ENCODE results near the gene LTBP3.

LTBP3 gene

DNA sequence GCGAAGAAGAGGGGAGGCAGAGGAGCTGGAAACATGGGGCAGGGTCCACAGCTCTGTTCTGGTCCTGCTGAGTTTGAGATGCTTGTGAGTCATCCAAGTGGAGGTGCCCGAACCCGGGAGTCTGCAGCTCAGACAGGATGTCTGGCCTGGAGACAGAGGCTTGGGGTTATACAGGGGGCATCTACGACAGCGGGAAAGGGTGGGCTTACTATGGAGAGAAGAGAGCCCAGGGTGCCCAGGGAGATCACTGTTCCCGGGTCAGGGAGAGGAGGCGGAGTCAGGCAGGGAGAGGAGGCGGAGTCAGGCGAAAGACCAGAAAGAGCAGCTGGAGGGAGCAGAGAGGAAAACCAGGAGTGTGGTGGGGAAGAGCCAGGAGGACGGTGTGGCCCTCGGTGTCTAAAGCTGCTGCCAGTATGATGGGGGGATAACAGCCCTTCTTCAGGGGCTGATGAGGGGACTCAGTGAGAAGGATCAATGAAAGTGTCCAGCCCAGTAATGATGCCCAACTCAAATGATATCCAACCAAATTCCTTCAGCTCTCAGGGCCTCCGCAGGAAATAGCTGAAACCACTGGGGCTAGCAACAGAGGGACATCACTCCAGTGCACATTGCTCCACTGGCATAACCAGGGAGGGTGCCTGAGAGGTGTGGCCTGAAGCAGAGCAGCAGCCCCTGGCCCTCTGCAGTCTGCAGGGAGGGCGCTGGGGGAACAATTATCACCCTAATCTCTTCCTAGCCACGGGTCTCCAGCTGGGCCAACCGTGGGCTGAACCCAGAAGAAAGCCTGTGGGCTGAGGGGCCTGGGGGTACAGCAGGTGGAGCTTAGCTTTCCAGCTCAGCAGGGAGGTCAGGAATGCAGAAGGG, 2.6 kb upstream of the LTBP3 start (continued):
- TF ChIP-seq, protein P1, sequence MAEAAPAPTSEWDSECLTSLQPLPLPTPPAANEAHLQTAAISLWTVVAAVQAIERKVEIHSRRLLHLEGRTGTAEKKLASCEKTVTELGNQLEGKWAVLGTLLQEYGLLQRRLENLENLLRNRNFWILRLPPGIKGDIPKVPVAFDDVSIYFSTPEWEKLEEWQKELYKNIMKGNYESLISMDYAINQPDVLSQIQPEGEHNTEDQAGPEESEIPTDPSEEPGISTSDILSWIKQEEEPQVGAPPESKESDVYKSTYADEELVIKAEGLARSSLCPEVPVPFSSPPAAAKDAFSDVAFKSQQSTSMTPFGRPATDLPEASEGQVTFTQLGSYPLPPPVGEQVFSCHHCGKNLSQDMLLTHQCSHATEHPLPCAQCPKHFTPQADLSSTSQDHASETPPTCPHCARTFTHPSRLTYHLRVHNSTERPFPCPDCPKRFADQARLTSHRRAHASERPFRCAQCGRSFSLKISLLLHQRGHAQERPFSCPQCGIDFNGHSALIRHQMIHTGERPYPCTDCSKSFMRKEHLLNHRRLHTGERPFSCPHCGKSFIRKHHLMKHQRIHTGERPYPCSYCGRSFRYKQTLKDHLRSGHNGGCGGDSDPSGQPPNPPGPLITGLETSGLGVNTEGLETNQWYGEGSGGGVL (tag by site-specific recombination; IDR thresholded peaks at IDR 0.05), result no peak
- TF ChIP-seq GLIS2 (tag by site-specific recombination; IDR thresholded peaks at IDR 0.05) (peak; percentile 20; the same call in 1 of the 2 replicates), ZNF843 (tag by site-specific recombination; IDR thresholded peaks at IDR 0.05) (no peak), ZNF48 (tag by site-specific recombination; IDR thresholded peaks at IDR 0.05) (no peak), BCL11B (tag by site-specific recombination; IDR thresholded peaks at IDR 0.05; ENCODE audit: low read depth) (no peak), GLI4 (tag by site-specific recombination; IDR thresholded peaks at IDR 0.05) (no peak), ZNF341 (tag by site-specific recombination; IDR thresholded peaks at IDR 0.05; ENCODE audit: low read depth) (peak; percentile 60), FEZF1 (tag by site-specific recombination; IDR thresholded peaks at IDR 0.05) (peak; percentile 71), KLF9 (tag by site-specific recombination; IDR thresholded peaks at IDR 0.05; ENCODE audit: low read depth) (no peak), ZNF621 (tag by site-specific recombination; IDR thresholded peaks at IDR 0.05) (no peak), ZSCAN4 (tag by site-specific recombination; IDR thresholded peaks at IDR 0.05) (no peak), ZNF639 (tag by site-specific recombination; IDR thresholded peaks at IDR 0.05) (no peak), ELK4 (IDR thresholded peaks at IDR 0.05; ENCODE audit: borderline replicate concordance, low read depth, low read length) (no peak), GLIS1 (tag by site-specific recombination; IDR thresholded peaks at IDR 0.05) (peak; percentile 27; the same call in 1 of the 2 replicates), HOXA7 (CRISPR knock-in tag; IDR thresholded peaks at IDR 0.05; ENCODE audit: borderline replicate concordance) (no peak), ZBTB20 (tag by site-specific recombination; IDR thresholded peaks at IDR 0.05) (peak; percentile 98), ZNF239 (tag by site-specific recombination; IDR thresholded peaks at IDR 0.05) (no peak), ZNF777 (tag by site-specific recombination; IDR thresholded peaks at IDR 0.05; ENCODE audit: borderline replicate concordance) (no peak), ZNF16 (tag by site-specific recombination; IDR thresholded peaks at IDR 0.05; ENCODE audit: low read depth) (no peak), ZNF354C (tag by site-specific recombination; IDR thresholded peaks at IDR 0.05; ENCODE audit: borderline replicate concordance, low read depth) (no peak), ATF2 (tag by site-specific recombination; IDR thresholded peaks at IDR 0.05; ENCODE audit: low read depth) (no peak), BCL6B (tag by site-specific recombination; IDR thresholded peaks at IDR 0.05) (no peak), SETDB1 (IDR thresholded peaks at IDR 0.05; ENCODE audit: insufficient read length, low read length) (no peak), ZNF138 (tag by site-specific recombination; IDR thresholded peaks at IDR 0.05; ENCODE audit: borderline replicate concordance) (no peak), ZFHX2 (tag by site-specific recombination; conservative IDR thresholded peaks at IDR 0.05) (peak; percentile 39), HIC1 (tag by site-specific recombination; IDR thresholded peaks at IDR 0.05) (no peak; the same call in 1 of the 2 replicates)
- TF ChIP-seq, protein P2, sequence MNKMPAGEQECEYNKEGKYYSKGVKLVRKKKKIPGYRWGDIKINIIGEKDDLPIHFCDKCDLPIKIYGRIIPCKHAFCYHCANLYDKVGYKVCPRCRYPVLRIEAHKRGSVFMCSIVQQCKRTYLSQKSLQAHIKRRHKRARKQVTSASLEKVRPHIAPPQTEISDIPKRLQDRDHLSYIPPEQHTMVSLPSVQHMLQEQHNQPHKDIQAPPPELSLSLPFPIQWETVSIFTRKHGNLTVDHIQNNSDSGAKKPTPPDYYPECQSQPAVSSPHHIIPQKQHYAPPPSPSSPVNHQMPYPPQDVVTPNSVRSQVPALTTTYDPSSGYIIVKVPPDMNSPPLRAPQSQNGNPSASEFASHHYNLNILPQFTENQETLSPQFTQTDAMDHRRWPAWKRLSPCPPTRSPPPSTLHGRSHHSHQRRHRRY (tag by site-specific recombination; IDR thresholded peaks at IDR 0.05), result no peak

Measured in HEK293 (cell line).